Liver (tissue), 9 donors: ENCODE data around the gene RPH3AL. TPM values are rescaled to one million over a fixed set of nuclear protein-coding genes. Genes with fewer than 3 reads are reported as not detected.
"Not testable (repeated sequence)": the region's sequence is repeated elsewhere in the genome, so short reads cannot be mapped to it uniquely, and the experiment has no call there.

ENCODE experiments used
- DNase-seq: peaks from one replicate; pipeline ENCODE4 v3.0.0-alpha.2; 2017; ENCODE audit warnings: low spot score
- H3K27ac ChIP-seq, 2 donors: one replicate each; pipeline ENCODE4 v1.7.0; 2013; ENCODE audit warnings: inconsistent platforms in 2 of 2, low read length in 2 of 2, control low read depth in 1 of 2, low read depth in 1 of 2, mild to moderate bottlenecking in 1 of 2
- H3K27me3 ChIP-seq, 4 donors: one replicate each; pipeline versions ENCODE4 v1.6.1 to v1.7.0; 2013; ENCODE audit warnings: low read length in 3 of 4, inconsistent platforms in 1 of 4, mild to moderate bottlenecking in 1 of 4, moderate library complexity in 1 of 4; ENCODE audit not compliant: control insufficient read depth in 4 of 4, insufficient read depth in 4 of 4
- H3K36me3 ChIP-seq, 4 donors: one replicate each; pipeline versions ENCODE4 v1.6.1 to v1.7.0; 2013; ENCODE audit warnings: low read length in 3 of 4, mild to moderate bottlenecking in 3 of 4, low read depth in 1 of 4, moderate library complexity in 1 of 4; ENCODE audit not compliant: control insufficient read depth in 4 of 4, insufficient read depth in 3 of 4
- H3K4me1 ChIP-seq, 4 donors: one replicate each; pipeline versions ENCODE4 v1.6.1 to v1.7.0; 2013; ENCODE audit warnings: low read length in 3 of 4, mild to moderate bottlenecking in 3 of 4, moderate library complexity in 1 of 4; ENCODE audit not compliant: control insufficient read depth in 4 of 4, insufficient read depth in 4 of 4
- H3K4me3 ChIP-seq, 3 donors: one replicate each; pipeline versions ENCODE4 v1.6.1 to v1.7.0; 2013; ENCODE audit warnings: low read length in 3 of 3, control low read depth in 1 of 3, low read depth in 1 of 3, mild to moderate bottlenecking in 1 of 3
- H3K9ac ChIP-seq, 2 donors: one replicate each; pipeline ENCODE4 v1.7.0; 2013; ENCODE audit warnings: low read length in 2 of 2, mild to moderate bottlenecking in 2 of 2, moderate library complexity in 2 of 2, control low read depth in 1 of 2, low read depth in 1 of 2
- H3K9me3 ChIP-seq, 4 donors: one replicate each; pipeline versions ENCODE4 v1.6.1 to v1.7.0; 2013; ENCODE audit warnings: low read length in 3 of 4; ENCODE audit not compliant: control insufficient read depth in 4 of 4
- EGR1 ChIP-seq, 2 donors: IDR thresholded peaks; 2 replicates each; pipeline ENCODE4 v1.6.1; 2016 to 2018; ENCODE audit warnings: antibody characterized with exemption in 2 of 2, low read depth in 2 of 2
- FOXA1 ChIP-seq: IDR thresholded peaks from 2 replicates; pipeline ENCODE4 v1.6.1; 2016; ENCODE audit warnings: antibody characterized with exemption
- FOXA2 ChIP-seq: IDR thresholded peaks from 2 replicates; pipeline ENCODE4 v1.6.1; 2016; ENCODE audit warnings: antibody characterized with exemption
- GABPA ChIP-seq, 2 donors: IDR thresholded peaks in 1 of 2; conservative IDR thresholded peaks in 1 of 2; 2 replicates each; pipeline ENCODE4 v1.6.1; 2016; ENCODE audit warnings: antibody characterized with exemption in 2 of 2, mild to moderate bottlenecking in 1 of 2, moderate library complexity in 1 of 2
- HNF4A ChIP-seq, 2 donors: conservative IDR thresholded peaks; 2 replicates each; pipeline ENCODE4 v1.6.1; 2016; ENCODE audit warnings: antibody characterized with exemption in 2 of 2, mild to moderate bottlenecking in 2 of 2
- HNF4G ChIP-seq: IDR thresholded peaks from 2 replicates; pipeline ENCODE4 v1.6.1; 2016; ENCODE audit warnings: antibody characterized with exemption
- JUND ChIP-seq, 2 donors: IDR thresholded peaks; 2 replicates each; pipeline ENCODE4 v1.6.1; 2016; ENCODE audit warnings: antibody characterized with exemption in 2 of 2
- NR2F2 ChIP-seq: IDR thresholded peaks from 2 replicates; pipeline ENCODE4 v1.6.1; 2016; ENCODE audit warnings: antibody characterized with exemption
- RAD21 ChIP-seq, 2 donors: IDR thresholded peaks; 2 replicates each; pipeline ENCODE4 v1.6.1; 2016; ENCODE audit warnings: antibody characterized with exemption in 2 of 2, mild to moderate bottlenecking in 2 of 2
- RXRA ChIP-seq, 2 donors: IDR thresholded peaks; 2 replicates each; pipeline ENCODE4 v1.6.1; 2017 to 2018; ENCODE audit warnings: antibody characterized with exemption in 2 of 2, mild to moderate bottlenecking in 1 of 2
- SP1 ChIP-seq: IDR thresholded peaks from 2 replicates; pipeline ENCODE4 v1.6.1; 2018; ENCODE audit warnings: antibody characterized with exemption, mild to moderate bottlenecking
- YY1 ChIP-seq: IDR thresholded peaks from 2 replicates; pipeline ENCODE4 v1.6.1; 2016; ENCODE audit warnings: antibody characterized with exemption, mild to moderate bottlenecking
- WGBS: extraction: QIAGEN DNeasy Blood & Tissue Kit; methylation state at CpG from one replicate; pipeline ENCODE4 v1.1.7; 2013; 5-methylcytosine and 5-hydroxymethylcytosine counted together
- polyA plus RNA-seq, 2 donors: library from polyadenylated mRNA; stranded (reverse) in 1 of 2; unstranded in 1 of 2; fragments of 200-250 nt in 1 of 2; fragments of >200 nt in 1 of 2; fragmentation: Nextera tagmentation in 1 of 2; extraction: Ambion mirVana in 1 of 2; gene quantifications; one replicate each; pipeline versions ENCODE4 v1.2.1 to v1.2.3, GENCODE V29; 2013 to 2015
- total RNA-seq, 2 donors: library from RNA; depleted of rRNA; stranded (reverse); fragments of >200 nt; gene quantifications; one replicate each; pipeline ENCODE4 v1.2.3, GENCODE V29; 2014
- TF ChIP-seq, protein P1 (sequence below): IDR thresholded peaks from 2 replicates; pipeline ENCODE4 v1.6.1; 2016; ENCODE audit warnings: antibody characterized with exemption
- TF ChIP-seq, protein P2 (sequence below): IDR thresholded peaks from 2 replicates; pipeline ENCODE4 v1.6.1; 2016; ENCODE audit warnings: antibody characterized with exemption
- TF ChIP-seq, protein P3 (sequence below): IDR thresholded peaks from 2 replicates; pipeline ENCODE4 v1.6.1; 2016; ENCODE audit warnings: antibody characterized with exemption
- TF ChIP-seq, protein P4 (sequence below): IDR thresholded peaks from 2 replicates; pipeline ENCODE4 v1.6.1; 2016; ENCODE audit warnings: antibody characterized with exemption, mild to moderate bottlenecking
- donor health status: healthy.
- donor health status: healthy.
- donor health status: healthy.
- donor health status: healthy.
- donor health status: healthy.

The RPH3AL gene
- total and polyA plus RNA-seq, 4 donors, result 8.5 to 52.5 (median 13.9) TPM

DNA sequence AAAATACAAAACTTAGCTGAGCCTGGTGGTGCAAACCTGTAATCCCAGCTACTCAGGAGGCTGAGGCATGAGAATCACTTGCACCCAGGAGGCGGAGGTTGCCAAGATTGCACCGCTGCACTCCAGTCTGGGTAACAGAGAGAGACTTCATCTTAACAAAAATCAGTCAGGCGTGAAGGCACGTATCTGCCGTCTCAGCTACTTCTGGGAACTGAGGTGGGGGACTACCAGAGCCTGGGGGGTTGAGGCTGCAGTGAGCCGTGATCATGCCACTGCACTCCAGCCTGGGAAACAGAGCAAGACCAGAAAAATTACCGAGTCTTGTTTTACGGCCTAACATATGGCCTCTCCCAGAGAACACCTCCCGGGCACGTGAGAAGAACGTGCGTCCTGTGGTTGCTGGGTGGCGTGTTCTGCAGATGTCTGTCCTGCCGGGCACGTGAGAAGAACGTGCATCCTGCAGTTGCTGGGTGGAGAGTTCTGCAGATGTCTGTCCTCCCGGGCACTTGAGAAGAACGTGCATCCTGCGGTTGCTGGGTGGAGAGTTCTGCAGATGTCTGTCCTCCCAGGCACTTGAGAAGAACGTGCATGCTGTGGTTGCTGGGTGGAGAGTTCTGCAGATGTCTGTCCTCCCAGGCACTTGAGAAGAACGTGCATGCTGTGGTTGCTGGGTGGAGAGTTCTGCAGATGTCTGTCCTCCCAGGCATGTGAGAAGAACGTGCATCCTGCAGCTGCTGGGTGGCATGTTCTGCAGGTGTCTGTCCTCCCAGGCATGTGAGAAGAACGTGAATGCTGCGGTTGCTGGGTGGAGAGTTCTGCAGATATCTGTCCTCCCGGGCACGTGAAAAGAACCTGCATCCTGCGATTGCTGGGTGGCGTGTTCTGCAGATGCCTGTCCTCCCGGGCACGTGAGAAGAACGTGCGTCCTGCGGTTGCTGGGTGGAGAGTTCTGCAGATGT, 14.3 kb upstream of the RPH3AL start:
- not testable (repeated sequence) for H3K36me3 ChIP-seq, H3K27me3 ChIP-seq, H3K9me3 ChIP-seq, H3K27ac ChIP-seq, H3K4me1 ChIP-seq, H3K9ac ChIP-seq, DNase-seq, H3K4me3 ChIP-seq
- 87% methylated on average over 33 of the region's 33 CpGs for WGBS

DNA sequence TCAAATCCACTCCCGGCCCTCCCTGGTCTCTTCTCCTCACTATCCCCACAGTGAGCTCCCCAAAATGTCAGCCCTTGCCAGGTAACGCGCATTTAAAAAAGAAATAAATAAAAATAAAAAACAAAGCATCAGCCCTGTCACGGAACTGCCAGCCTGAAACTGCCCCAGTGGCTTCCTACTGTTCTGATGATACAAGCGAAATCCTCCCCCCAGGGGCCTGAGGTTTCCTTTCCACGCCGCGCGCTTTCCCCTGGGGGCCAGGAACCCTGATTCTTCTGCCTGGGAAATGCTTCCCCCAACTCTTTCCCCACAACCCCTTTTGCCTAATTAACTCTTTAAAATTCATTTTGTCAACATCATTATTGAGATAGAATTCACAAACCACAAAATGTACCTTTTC, 12.2 kb upstream of the RPH3AL start:
- Histone ChIP-seq H3K36me3 (no peaks in the 10 kb centered on the region), H3K27ac (no peak overlapping the region), H3K27me3 (no peaks in the 10 kb centered on the region), H3K9me3 (no peaks in the 10 kb centered on the region), H3K4me3 (no peak overlapping the region), H3K9ac (no peak overlapping the region), H3K4me1 (peaks cover 0 to 2% (median 0%) of the 10 kb centered on the region in 4 donors)
- 81% methylated on average over 9 of the region's 9 CpGs for WGBS
- TF ChIP-seq, protein P1, sequence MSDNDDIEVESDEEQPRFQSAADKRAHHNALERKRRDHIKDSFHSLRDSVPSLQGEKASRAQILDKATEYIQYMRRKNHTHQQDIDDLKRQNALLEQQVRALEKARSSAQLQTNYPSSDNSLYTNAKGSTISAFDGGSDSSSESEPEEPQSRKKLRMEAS, result no peak
- TF ChIP-seq NR2F2, result no peak
- no peak for TF ChIP-seq JUND (IDR thresholded peaks at IDR 0.05)
- TF ChIP-seq HNF4G, result no peak
- TF ChIP-seq FOXA2, result no peak
- TF ChIP-seq EGR1 (IDR thresholded peaks at IDR 0.05; ENCODE audit: low read depth in 2 of 2), result no peak
- no peak for TF ChIP-seq HNF4A (conservative IDR thresholded peaks at IDR 0.05)
- TF ChIP-seq YY1, result no peak
- TF ChIP-seq, protein P2, sequence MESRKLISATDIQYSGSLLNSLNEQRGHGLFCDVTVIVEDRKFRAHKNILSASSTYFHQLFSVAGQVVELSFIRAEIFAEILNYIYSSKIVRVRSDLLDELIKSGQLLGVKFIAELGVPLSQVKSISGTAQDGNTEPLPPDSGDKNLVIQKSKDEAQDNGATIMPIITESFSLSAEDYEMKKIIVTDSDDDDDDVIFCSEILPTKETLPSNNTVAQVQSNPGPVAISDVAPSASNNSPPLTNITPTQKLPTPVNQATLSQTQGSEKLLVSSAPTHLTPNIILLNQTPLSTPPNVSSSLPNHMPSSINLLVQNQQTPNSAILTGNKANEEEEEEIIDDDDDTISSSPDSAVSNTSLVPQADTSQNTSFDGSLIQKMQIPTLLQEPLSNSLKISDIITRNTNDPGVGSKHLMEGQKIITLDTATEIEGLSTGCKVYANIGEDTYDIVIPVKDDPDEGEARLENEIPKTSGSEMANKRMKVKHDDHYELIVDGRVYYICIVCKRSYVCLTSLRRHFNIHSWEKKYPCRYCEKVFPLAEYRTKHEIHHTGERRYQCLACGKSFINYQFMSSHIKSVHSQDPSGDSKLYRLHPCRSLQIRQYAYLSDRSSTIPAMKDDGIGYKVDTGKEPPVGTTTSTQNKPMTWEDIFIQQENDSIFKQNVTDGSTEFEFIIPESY, result no peak
- TF ChIP-seq RAD21 (IDR thresholded peaks at IDR 0.05), result no peak
- TF ChIP-seq GABPA (IDR thresholded peaks at IDR 0.05 in 1 of 2, conservative IDR thresholded peaks at IDR 0.05 in 1 of 2), result no peak
- TF ChIP-seq FOXA1, result no peak
- TF ChIP-seq, protein P3, sequence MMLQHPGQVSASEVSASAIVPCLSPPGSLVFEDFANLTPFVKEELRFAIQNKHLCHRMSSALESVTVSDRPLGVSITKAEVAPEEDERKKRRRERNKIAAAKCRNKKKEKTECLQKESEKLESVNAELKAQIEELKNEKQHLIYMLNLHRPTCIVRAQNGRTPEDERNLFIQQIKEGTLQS, result no peak
- TF ChIP-seq SP1, result no peak
- no peak for DNase-seq

DNA sequence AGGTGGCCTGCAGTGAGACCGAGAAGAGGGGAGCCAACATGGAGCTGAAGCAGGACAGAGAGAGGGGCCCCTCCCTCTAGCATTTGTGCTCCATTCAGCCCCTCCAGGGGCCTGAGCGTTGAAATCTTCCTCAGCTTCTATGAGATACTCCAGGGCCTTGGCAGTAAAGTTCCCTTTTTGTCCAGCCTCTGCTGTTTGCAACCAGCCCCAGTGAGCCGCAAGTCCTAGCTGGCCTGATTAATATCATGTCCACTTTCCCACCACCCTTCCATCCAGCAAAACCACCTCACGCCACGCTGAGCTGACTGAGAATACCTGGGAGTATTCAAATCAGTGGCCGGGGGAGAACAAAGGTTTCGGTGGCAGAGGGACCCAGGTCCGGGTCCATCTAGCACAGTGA, 11.7 kb upstream of the RPH3AL start:
- no peak for DNase-seq
- TF ChIP-seq HNF4G (no peak), RXRA (IDR thresholded peaks at IDR 0.05) (no peak), YY1 (no peak), HNF4A (conservative IDR thresholded peaks at IDR 0.05) (no peak), JUND (IDR thresholded peaks at IDR 0.05) (no peak), GABPA (IDR thresholded peaks at IDR 0.05 in 1 of 2, conservative IDR thresholded peaks at IDR 0.05 in 1 of 2) (no peak), RAD21 (IDR thresholded peaks at IDR 0.05) (no peak), EGR1 (IDR thresholded peaks at IDR 0.05; ENCODE audit: low read depth in 2 of 2) (no peak), FOXA2 (no peak), NR2F2 (no peak)
- TF ChIP-seq, protein P3, result no peak
- TF ChIP-seq, protein P1, result no peak
- TF ChIP-seq, protein P4, sequence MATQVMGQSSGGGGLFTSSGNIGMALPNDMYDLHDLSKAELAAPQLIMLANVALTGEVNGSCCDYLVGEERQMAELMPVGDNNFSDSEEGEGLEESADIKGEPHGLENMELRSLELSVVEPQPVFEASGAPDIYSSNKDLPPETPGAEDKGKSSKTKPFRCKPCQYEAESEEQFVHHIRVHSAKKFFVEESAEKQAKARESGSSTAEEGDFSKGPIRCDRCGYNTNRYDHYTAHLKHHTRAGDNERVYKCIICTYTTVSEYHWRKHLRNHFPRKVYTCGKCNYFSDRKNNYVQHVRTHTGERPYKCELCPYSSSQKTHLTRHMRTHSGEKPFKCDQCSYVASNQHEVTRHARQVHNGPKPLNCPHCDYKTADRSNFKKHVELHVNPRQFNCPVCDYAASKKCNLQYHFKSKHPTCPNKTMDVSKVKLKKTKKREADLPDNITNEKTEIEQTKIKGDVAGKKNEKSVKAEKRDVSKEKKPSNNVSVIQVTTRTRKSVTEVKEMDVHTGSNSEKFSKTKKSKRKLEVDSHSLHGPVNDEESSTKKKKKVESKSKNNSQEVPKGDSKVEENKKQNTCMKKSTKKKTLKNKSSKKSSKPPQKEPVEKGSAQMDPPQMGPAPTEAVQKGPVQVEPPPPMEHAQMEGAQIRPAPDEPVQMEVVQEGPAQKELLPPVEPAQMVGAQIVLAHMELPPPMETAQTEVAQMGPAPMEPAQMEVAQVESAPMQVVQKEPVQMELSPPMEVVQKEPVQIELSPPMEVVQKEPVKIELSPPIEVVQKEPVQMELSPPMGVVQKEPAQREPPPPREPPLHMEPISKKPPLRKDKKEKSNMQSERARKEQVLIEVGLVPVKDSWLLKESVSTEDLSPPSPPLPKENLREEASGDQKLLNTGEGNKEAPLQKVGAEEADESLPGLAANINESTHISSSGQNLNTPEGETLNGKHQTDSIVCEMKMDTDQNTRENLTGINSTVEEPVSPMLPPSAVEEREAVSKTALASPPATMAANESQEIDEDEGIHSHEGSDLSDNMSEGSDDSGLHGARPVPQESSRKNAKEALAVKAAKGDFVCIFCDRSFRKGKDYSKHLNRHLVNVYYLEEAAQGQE, result no peak
- TF ChIP-seq, protein P2, result no peak

More for the DNA sequence above, 11.7 kb upstream of the RPH3AL start:
- no peaks in the 10 kb centered on the region for H3K36me3 ChIP-seq
- H3K9ac ChIP-seq, result no peak overlapping the region
- WGBS, result 77% methylated on average over 8 of the region's 8 CpGs
- H3K4me3 ChIP-seq, result no peak overlapping the region
- H3K9me3 ChIP-seq, result no peaks in the 10 kb centered on the region
- H3K27ac ChIP-seq, result no peak overlapping the region
- H3K4me1 ChIP-seq, result peaks cover 0 to 2% (median 0%) of the 10 kb centered on the region in 4 donors
- H3K27me3 ChIP-seq, result no peaks in the 10 kb centered on the region
